Panc1 (cell line): ENCODE results near the gene IL13RA1. TPM values are rescaled to one million over a fixed set of nuclear protein-coding genes. Genes with fewer than 3 reads are reported as not detected.

ENCODE experiments used
- ATAC-seq: fragments of 200-7000 bp; cut with Tn5 transposase; 2 replicates; pipeline ENCODE4 v1.9.1; 2020; ENCODE audit warnings: mild to moderate bottlenecking, moderate library complexity
- BruUV-seq: library from RNA; stranded (reverse); fragments of 400-500 nt; replicated peaks from 2 replicates; lab custom pipeline; 2021; lab: Mats Ljungman, UMichigan
- CTCF ChIA-PET: fragments of 300-600 bp; sonication (Branson Sonifier 250); formaldehyde crosslinking; loops from one replicate; lab custom pipeline; 2022; ENCODE audit warnings: antibody characterized with exemption; lab: Charles Lee
- POLR2A ChIA-PET: fragments of 300-600 bp; sonication (Branson Sonifier 250); formaldehyde crosslinking; loops from one replicate; lab custom pipeline; 2022; ENCODE audit warnings: antibody characterized with exemption; lab: Charles Lee
- DNase-seq: peaks from one replicate; pipeline ENCODE4 v3.0.0-alpha.2; 2010; ENCODE audit warnings: low read depth, low spot score
- H3K27ac ChIP-seq: 2 replicates; pipeline ENCODE4 v1.5.1; 2011; ENCODE audit warnings: mild to moderate bottlenecking, low read length, inconsistent platforms
- H3K27me3 ChIP-seq: fragments of 200-500 bp; sonication (Bioruptor generic); 2 replicates; pipeline ENCODE4 v1.6.0; 2014; ENCODE audit warnings: low read length, inconsistent platforms; ENCODE audit not compliant: control insufficient read depth, insufficient read depth
- H3K36me3 ChIP-seq: fragments of 200-500 bp; sonication (Bioruptor generic); 2 replicates; pipeline ENCODE4 v1.5.1; 2014; ENCODE audit warnings: inconsistent platforms, mild to moderate bottlenecking, low read length, moderate library complexity; ENCODE audit not compliant: control insufficient read depth, insufficient read depth
- H3K4me1 ChIP-seq: 2 replicates; pipeline ENCODE4 v1.5.1; 2011; ENCODE audit warnings: inconsistent platforms, mild to moderate bottlenecking, low read length, moderate library complexity; ENCODE audit not compliant: control insufficient read depth, insufficient read depth
- H3K4me3 ChIP-seq, 2 experiments: 2 replicates each; pipeline ENCODE4 v1.5.1; 2011 to 2012; ENCODE audit warnings: low read depth in 2 of 2, low read length in 2 of 2, mild to moderate bottlenecking in 2 of 2, inconsistent platforms in 1 of 2, moderate library complexity in 1 of 2
- H3K9me3 ChIP-seq: fragments of 200-500 bp; sonication (Bioruptor generic); 2 replicates; pipeline ENCODE4 v1.5.1; 2014; ENCODE audit warnings: low read depth, mild to moderate bottlenecking, inconsistent platforms, low read length, moderate library complexity; ENCODE audit not compliant: control insufficient read depth, insufficient read depth
- CTCF ChIP-seq: fragments of 450-650 bp; IDR thresholded peaks from 2 replicates; pipeline ENCODE4 v1.5.1; 2017; ENCODE audit warnings: mild to moderate bottlenecking
- POLR2AphosphoS5 ChIP-seq: IDR thresholded peaks from 2 replicates; pipeline ENCODE4 v1.6.1; 2012; ENCODE audit warnings: mild to moderate bottlenecking, low read depth, low read length, moderate library complexity
- REST ChIP-seq, 2 experiments: IDR thresholded peaks; 2 replicates each; pipeline ENCODE4 v1.6.1; 2011 to 2012; ENCODE audit warnings: low read depth in 2 of 2, control low read depth in 1 of 2, low read length in 1 of 2, mild to moderate bottlenecking in 1 of 2, moderate library complexity in 1 of 2; ENCODE audit not compliant: insufficient read depth in 1 of 2
- SIN3A ChIP-seq: IDR thresholded peaks from 2 replicates; pipeline ENCODE4 v1.6.1; 2012; ENCODE audit warnings: low read depth, mild to moderate bottlenecking, low read length, moderate library complexity, borderline replicate concordance; ENCODE audit not compliant: insufficient read depth
- TCF7L2 ChIP-seq: IDR thresholded peaks from 2 replicates; pipeline ENCODE4 v1.6.1; 2011; ENCODE audit warnings: mild to moderate bottlenecking, low read depth, low read length, inconsistent platforms
- in situ Hi-C: cut with HindIII; loops from 2 replicates; pipeline ENCODE4 v1.10.0; 2016; ENCODE audit warnings: low sequenced_read_pairs, low pct_unique_long_range_greater_than_20kb
- intact Hi-C: fragments of 100-400 bp; cut with micrococcal nuclease; formaldehyde crosslinking; loops from one replicate; pipeline ENCODE4 v1.10.0; 2022; ENCODE audit not compliant: unreplicated experiment
- total RNA-seq: library from RNA; stranded (reverse); gene quantifications from one replicate; pipeline ENCODE4 v1.2.1, GENCODE V29; 2021; ENCODE audit not compliant: unreplicated experiment

IL13RA1 gene
- total RNA-seq, 1 experiment from 2014 or later = 191 TPM

- in situ Hi-C loops = no loop called here
- Histone ChIP-seq H3K36me3 (no peaks in the 10 kb centered on the region), H3K27ac (no peak overlapping the region), H3K27me3 (no peaks in the 10 kb centered on the region), H3K9me3 (no peaks in the 10 kb centered on the region), H3K4me3 (no peak overlapping the region), H3K4me1 (no peaks in the 10 kb centered on the region)
- ChIA-PET POLR2A (no interaction called here), CTCF (interaction anchor here (0.5 kb wide), 1 partner anchor 131 kb away, joined by 4 read pairs; no protein-coding TSS in a partner anchor)
- peak; percentile 28 for DNase-seq
- intact Hi-C loops = no loop called here
- no peak for ATAC-seq
- TF ChIP-seq TCF7L2 (no peak), POLR2AphosphoS5 (no peak), CTCF (no peak), REST (IDR thresholded peaks at IDR 0.05; ENCODE audit: insufficient read depth in 1 of 2, low read depth in 2 of 2, low read length in 1 of 2) (no peak), SIN3A (no peak)
- no TSS peak for BruUV-seq
These were observed 24.7 kb upstream of the IL13RA1 start for GRCh38 chrX:118702741-118703140.

- POLR2A ChIA-PET = no interaction called here
- in situ Hi-C loops = no loop called here
- CTCF ChIA-PET = no interaction called here
- no peaks in the 10 kb centered on the region for H3K9me3 ChIP-seq
- ATAC-seq (no peak), DNase-seq (no peak)
- H3K36me3 ChIP-seq = no peaks in the 10 kb centered on the region
- H3K4me3 ChIP-seq = no peak overlapping the region
- H3K27ac ChIP-seq = no peak overlapping the region
- intact Hi-C loops = no loop called here
- no TSS peak for BruUV-seq
- no peaks in the 10 kb centered on the region for H3K27me3 ChIP-seq
- H3K4me1 ChIP-seq = no peaks in the 10 kb centered on the region
- TF ChIP-seq SIN3A (no peak), CTCF (no peak), REST (IDR thresholded peaks at IDR 0.05; ENCODE audit: insufficient read depth in 1 of 2, low read depth in 2 of 2, low read length in 1 of 2) (no peak), TCF7L2 (no peak), POLR2AphosphoS5 (no peak)
These were observed 20.7 kb upstream of the IL13RA1 start for GRCh38 chrX:118706681-118707080.
